MM.1S (cell line): Measurements from ENCODE around the gene BICD1.

ENCODE experiments used
- EZH2 ChIP-seq: fragments of 300-600 bp; sonication (generic); optimal IDR thresholded peaks from 2 replicates; pipeline ENCODE3; 2017; ENCODE audit warnings: low read depth, mild to moderate bottlenecking, antibody characterized with exemption, low read length, mixed read lengths
- TF ChIP-seq, protein P1 (sequence below): fragments of 300-600 bp; sonication (generic); IDR thresholded peaks from 2 replicates; pipeline ENCODE4 v1.5.1; 2016; ENCODE audit warnings: antibody characterized with exemption, low read length, mixed read lengths

DNA sequence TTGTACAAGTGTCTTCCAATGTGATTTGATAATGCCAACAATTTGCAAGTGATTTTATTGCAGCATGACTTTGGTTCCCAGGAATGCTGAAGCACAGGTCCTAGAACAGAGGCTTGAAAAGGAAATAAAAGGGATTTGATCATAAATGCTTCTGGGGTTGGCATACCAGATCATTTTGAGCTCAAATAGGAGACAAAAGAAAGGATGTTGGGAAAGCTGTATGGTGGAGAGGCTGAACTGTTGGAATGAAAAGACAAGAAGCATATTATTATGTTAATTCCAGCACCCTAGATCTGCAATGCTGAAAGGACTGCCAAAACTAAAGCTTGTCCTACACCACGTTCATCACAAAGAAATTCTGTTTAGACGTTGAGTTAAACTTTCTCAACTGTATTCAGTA, 143.1 kb downstream of the BICD1 start:
- TF ChIP-seq, protein P1, sequence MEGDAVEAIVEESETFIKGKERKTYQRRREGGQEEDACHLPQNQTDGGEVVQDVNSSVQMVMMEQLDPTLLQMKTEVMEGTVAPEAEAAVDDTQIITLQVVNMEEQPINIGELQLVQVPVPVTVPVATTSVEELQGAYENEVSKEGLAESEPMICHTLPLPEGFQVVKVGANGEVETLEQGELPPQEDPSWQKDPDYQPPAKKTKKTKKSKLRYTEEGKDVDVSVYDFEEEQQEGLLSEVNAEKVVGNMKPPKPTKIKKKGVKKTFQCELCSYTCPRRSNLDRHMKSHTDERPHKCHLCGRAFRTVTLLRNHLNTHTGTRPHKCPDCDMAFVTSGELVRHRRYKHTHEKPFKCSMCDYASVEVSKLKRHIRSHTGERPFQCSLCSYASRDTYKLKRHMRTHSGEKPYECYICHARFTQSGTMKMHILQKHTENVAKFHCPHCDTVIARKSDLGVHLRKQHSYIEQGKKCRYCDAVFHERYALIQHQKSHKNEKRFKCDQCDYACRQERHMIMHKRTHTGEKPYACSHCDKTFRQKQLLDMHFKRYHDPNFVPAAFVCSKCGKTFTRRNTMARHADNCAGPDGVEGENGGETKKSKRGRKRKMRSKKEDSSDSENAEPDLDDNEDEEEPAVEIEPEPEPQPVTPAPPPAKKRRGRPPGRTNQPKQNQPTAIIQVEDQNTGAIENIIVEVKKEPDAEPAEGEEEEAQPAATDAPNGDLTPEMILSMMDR = no peak
- no peak for TF ChIP-seq EZH2
